CD4-positive, alpha-beta T cell treated with Interleukin-17A for 1 hour (primary cell): ENCODE results near the gene PAWR.
"Not testable (repeated sequence)": the region's sequence is repeated elsewhere in the genome, so short reads cannot be mapped to it uniquely, and the experiment has no call there.

Source experiments
- DNase-seq: peaks from one replicate; pipeline ENCODE4 v3.0.0-alpha.2; 2020

The PAWR gene

DNA sequence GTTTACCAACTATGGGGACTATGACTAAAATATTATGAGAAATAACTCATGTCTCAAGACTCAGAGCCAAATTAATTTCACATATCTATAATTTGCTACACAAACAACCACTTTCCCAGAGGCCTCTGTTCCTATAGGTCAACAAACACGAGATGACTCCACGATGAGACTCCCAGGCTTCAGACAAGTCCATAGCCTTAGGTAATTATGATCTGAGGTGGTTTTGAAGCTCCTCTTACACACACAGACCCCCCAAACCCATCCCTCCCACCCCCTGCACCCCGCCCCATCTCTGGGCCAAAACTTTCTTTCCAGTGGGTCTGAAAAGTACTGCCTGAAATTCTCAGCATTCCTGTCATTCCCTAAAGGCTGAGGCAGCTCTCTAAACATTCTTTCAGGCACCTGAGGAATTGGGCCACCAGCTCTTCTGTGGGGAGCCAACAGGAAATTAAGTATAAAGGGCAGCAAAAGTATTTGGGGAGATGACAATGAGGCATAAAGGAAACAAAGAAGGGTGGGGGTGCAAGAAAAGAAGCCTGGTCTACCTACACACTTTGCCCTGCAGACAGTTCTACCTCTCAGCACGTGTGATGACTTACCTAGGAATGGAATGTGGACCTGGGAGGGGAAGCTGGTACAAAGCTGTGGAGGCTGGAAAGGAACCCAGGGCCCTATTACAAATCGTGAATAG lies 143.6 kb downstream of the PAWR start:
- DNase-seq, result no peak

DNA sequence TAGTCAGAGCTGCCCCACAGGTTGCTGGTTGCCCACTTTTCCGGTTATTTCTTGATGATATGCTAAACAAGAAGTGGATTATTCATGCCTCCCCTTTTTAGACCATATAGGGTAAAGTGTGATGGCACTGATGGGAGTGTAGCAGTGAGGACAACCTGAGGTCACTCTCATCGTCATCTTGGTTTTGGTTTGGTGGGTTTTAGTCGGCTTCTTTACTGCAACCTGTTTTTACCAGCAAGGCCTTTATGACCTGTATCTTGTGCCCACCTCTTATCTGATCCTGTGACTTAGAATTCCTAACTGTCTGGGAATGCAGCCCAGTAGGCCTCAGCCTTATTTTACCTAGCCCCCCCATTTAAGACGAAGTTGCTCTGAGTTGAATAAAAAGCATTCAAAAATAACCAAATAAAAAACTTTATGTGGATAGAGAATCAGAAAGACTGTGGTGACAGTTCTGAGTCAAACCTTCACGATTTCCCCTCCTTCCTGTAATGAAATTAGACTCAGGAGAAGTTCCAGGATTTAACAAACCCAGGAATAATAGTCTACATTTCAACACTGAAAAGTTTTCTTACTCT lies 144.2 kb downstream of the PAWR start:
- no peak for DNase-seq

DNA sequence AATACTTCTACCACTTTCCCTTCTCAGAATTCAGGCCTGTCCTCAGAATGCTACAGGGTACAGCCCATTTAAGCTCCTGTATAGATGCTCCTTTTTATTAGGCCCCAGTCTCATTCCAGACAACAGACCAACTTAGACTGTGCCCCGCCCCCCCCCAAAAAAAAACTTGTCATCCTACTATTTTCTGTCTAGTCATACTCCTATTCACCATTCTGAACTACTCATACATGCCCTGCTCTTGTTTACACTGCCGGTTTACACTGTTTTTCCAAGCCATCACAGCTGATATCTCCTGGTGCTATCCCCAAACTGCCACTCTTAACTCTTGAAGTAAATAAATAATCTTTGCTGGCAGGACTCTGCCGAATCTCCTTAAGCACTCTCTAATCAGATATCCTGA lies 146.3 kb downstream of the PAWR start:
- DNase-seq, result not testable (repeated sequence)

DNA sequence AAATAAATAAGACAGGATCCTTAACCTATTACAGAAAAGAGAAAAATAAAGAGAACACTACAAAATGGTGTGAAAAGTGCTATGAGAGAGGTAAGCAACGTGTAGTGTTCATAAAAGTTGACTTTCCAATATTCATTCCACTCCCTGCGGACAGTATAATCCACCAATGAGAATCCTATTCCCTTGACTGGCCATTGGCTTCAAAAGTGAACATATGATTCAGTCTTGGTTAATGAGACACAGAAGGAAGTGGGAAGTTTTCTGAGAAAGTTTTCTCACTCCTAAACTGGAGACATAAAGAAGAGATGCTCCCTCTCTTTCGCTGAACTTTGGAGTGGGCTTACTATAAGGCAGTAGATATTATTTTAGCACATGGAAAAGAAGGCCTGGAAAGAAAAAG lies 153.1 kb downstream of the PAWR start:
- no peak for DNase-seq

DNA sequence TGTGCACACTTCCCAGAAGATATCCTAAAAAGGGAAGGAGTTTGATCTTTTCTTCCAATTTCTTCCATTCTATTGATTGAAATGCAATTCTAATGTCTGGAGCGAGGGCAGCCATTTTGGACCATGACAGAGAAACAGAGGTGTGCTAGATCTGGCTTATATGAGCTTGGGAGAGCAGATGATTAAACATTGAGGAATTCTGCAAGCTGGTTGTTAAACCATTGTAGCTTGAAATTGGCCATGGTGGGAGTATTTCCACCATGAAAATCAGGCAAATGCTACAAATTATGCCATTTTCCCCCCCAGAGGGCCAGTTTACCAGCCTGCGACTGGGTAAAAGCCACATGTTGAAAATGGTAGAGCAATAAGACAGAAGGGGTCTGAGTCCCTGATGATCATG lies 155.0 kb downstream of the PAWR start:
- no peak for DNase-seq
